CD4-positive, alpha-beta T cell treated with Interleukin-4 for 4 hours (primary cell): ENCODE data around the gene FOXN3.

Experiments used
- DNase-seq: peaks from one replicate; pipeline ENCODE4 v3.0.0-alpha.2; 2020

The FOXN3 gene

GRCh38 chr14:89325299-89325883, 91.6 kb downstream of the FOXN3 start:
- no peak for DNase-seq

GRCh38 chr14:89324501-89325298, 92.3 kb downstream of the FOXN3 start:
- DNase-seq, result no peak

GRCh38 chr14:89320381-89321000, 96.5 kb downstream of the FOXN3 start:
- no peak for DNase-seq

- DNase-seq, result no peak
These were observed 97.3 kb downstream of the FOXN3 start for GRCh38 chr14:89319687-89320086.

- DNase-seq, result no peak
These were observed 99.9 kb downstream of the FOXN3 start for GRCh38 chr14:89317051-89317691.

GRCh38 chr14:89315493-89316470, 101.3 kb downstream of the FOXN3 start:
- DNase-seq, result no peak

GRCh38 chr14:89314274-89314673, 102.8 kb downstream of the FOXN3 start:
- DNase-seq, result no peak

- no peak for DNase-seq
These were observed 104.1 kb downstream of the FOXN3 start for GRCh38 chr14:89312932-89313331.

GRCh38 chr14:89310211-89310610, 106.8 kb downstream of the FOXN3 start:
- DNase-seq, result no peak

GRCh38 chr14:89309670-89310177, 107.3 kb downstream of the FOXN3 start:
- no peak for DNase-seq

- DNase-seq, result no peak
These were observed 108.6 kb downstream of the FOXN3 start for GRCh38 chr14:89308232-89308959.

- no peak for DNase-seq
These were observed 109.6 kb downstream of the FOXN3 start for GRCh38 chr14:89307409-89307808.

GRCh38 chr14:89304972-89305703, 111.9 kb downstream of the FOXN3 start:
- no peak for DNase-seq

- no peak for DNase-seq
These were observed 112.5 kb downstream of the FOXN3 start for GRCh38 chr14:89304561-89304960.

GRCh38 chr14:89303456-89304435, 113.3 kb downstream of the FOXN3 start:
- peak; percentile 20 for DNase-seq

GRCh38 chr14:89302396-89302950, 114.6 kb downstream of the FOXN3 start:
- DNase-seq, result no peak

GRCh38 chr14:89299587-89299986, 117.4 kb downstream of the FOXN3 start:
- no peak for DNase-seq

GRCh38 chr14:89298056-89298834, 118.8 kb downstream of the FOXN3 start:
- no peak for DNase-seq
